K562 (cell line): Measurements from ENCODE around the gene CRLF1. TPM values are rescaled to one million over a fixed set of nuclear protein-coding genes. Genes with fewer than 3 reads are reported as not detected.

Source experiments
- E4F1 ChIP-seq: fragments of 250-450 bp; sonication (Bioruptor Pico); IDR thresholded peaks from 2 replicates; pipeline ENCODE4 v1.5.0; 2021; ENCODE audit warnings: mild to moderate bottlenecking, borderline replicate concordance
- FOXP4 ChIP-seq: sonication (generic); formaldehyde crosslinking; IDR thresholded peaks from 2 replicates; pipeline ENCODE4 v1.8.0; 2022; ENCODE audit warnings: mild to moderate bottlenecking, missing genetic modification reagents, borderline replicate concordance
- GTF2A2 ChIP-seq: IDR thresholded peaks from 2 replicates; pipeline ENCODE4 v1.6.1; 2016; ENCODE audit warnings: mild to moderate bottlenecking, missing genetic modification characterization, missing compliant biosample characterization
- KDM4B ChIP-seq, 2 experiments: fragments of 450-650 bp in 1 of 2; sonication (generic) in 1 of 2; IDR thresholded peaks; 2 replicates each; pipeline ENCODE4 v1.6.1; 2016 to 2017; ENCODE audit warnings: borderline replicate concordance in 2 of 2, antibody characterized with exemption in 1 of 2, low read depth in 1 of 2, mild to moderate bottlenecking in 1 of 2
- KLF16 ChIP-seq: IDR thresholded peaks from 2 replicates; pipeline ENCODE4 v1.6.1; 2016; ENCODE audit warnings: antibody characterized with exemption
- MBD2 ChIP-seq: sonication (generic); IDR thresholded peaks from 2 replicates; pipeline ENCODE4 v1.6.1; 2016; ENCODE audit warnings: low read depth, borderline replicate concordance
- MNT ChIP-seq, 2 experiments: fragments of 450-650 bp; conservative IDR thresholded peaks; 2 replicates each; pipeline ENCODE4 v1.6.1; 2017; ENCODE audit warnings: mild to moderate bottlenecking in 2 of 2, moderate library complexity in 2 of 2
- NBN ChIP-seq: fragments of 450-650 bp; IDR thresholded peaks from 2 replicates; pipeline ENCODE4 v1.6.1; 2016; ENCODE audit warnings: low read depth, mild to moderate bottlenecking
- NCOA2 ChIP-seq, 2 experiments: fragments of 450-650 bp; IDR thresholded peaks; 2 replicates each; pipeline ENCODE4 v1.6.1; 2018; ENCODE audit warnings: mild to moderate bottlenecking in 2 of 2, moderate library complexity in 1 of 2; ENCODE audit not compliant: partially characterized antibody in 2 of 2
- PHF8 ChIP-seq: fragments of 200-600 bp; sonication (generic); IDR thresholded peaks from 2 replicates; pipeline ENCODE4 v1.6.1; 2012; ENCODE audit warnings: mixed run types, mild to moderate bottlenecking, inconsistent platforms, low read length, moderate library complexity, borderline replicate concordance
- POLR2AphosphoS2 ChIP-seq: IDR thresholded peaks from 2 replicates; pipeline ENCODE4 v1.6.1; 2012; ENCODE audit warnings: low read length, improper control_type of control experiment
- PREB ChIP-seq: sonication (generic); formaldehyde crosslinking; IDR thresholded peaks from 2 replicates; pipeline ENCODE4 v1.8.1; 2023; ENCODE audit warnings: mild to moderate bottlenecking, missing genetic modification reagents
- SMARCA4 ChIP-seq: fragments of 450-650 bp; IDR thresholded peaks from 2 replicates; pipeline ENCODE4 v1.6.1; 2016
- TCF7L2 ChIP-seq: fragments of 150-350 bp; IDR thresholded peaks from 2 replicates; pipeline ENCODE4 v1.6.1; 2016; ENCODE audit warnings: low read depth, mild to moderate bottlenecking, low read length, moderate library complexity
- THRB ChIP-seq: fragments of 450-650 bp; formaldehyde crosslinking; conservative IDR thresholded peaks from 2 replicates; pipeline ENCODE4 v1.4.0; 2022; ENCODE audit warnings: mild to moderate bottlenecking, missing genetic modification characterization
- USF1 ChIP-seq: sonication (generic); formaldehyde crosslinking; IDR thresholded peaks from 2 replicates; pipeline ENCODE4 v1.9.0; 2022; ENCODE audit warnings: mild to moderate bottlenecking, missing genetic modification reagents
- YBX1 ChIP-seq: fragments of 450-650 bp; IDR thresholded peaks from 2 replicates; pipeline ENCODE4 v1.7.1; 2016; ENCODE audit warnings: mild to moderate bottlenecking
- ZNF140 ChIP-seq: fragments of 250-450 bp; sonication (Bioruptor Pico); IDR thresholded peaks from 2 replicates; pipeline ENCODE4 v1.8.0; 2021; ENCODE audit warnings: moderate library complexity, mild to moderate bottlenecking, inconsistent platforms
- polyA plus RNA-seq, 8 experiments: library from polyadenylated mRNA; depleted of rRNA in 4 of 8; stranded (reverse) in 5 of 8; unstranded in 3 of 8; fragments of >200 nt; fragmentation: Nextera tagmentation in 2 of 8; fragmentation: Illumina TruSeq in 1 of 8; extraction: Ambion mirVana in 2 of 8; extraction: Trizol in 1 of 8; gene quantifications; 2 replicates each; pipeline versions ENCODE4 v1.2.1 to v1.2.3, GENCODE V29; 2011 to 2014; ENCODE audit warnings: inconsistent platforms in 1 of 8, missing spikeins in 1 of 8
- total RNA-seq, 7 experiments: library from RNA; depleted of rRNA in 6 of 7; stranded (reverse); fragments of >200 nt in 6 of 7; fragmentation: Illumina TruSeq in 2 of 7; extraction: Trizol in 2 of 7; gene quantifications; 2 replicates each; pipeline versions ENCODE4 v1.2.1 to v1.2.3, GENCODE V29; 2011 to 2021; ENCODE audit warnings: low replicate concordance in 1 of 7

Gene CRLF1
- total and polyA plus RNA-seq, 9 of the 15 experiments (the other 6 are each of a cell fraction or from before 2014, with no cell fraction given) = 0.85 to 3.6 (median 1.7) TPM

- TF ChIP-seq PREB (CRISPR knock-in tag) (no peak), E4F1 (CRISPR knock-in tag) (no peak), MNT (conservative IDR thresholded peaks at IDR 0.05) (peak in 1 of 2 experiments; percentile 83; a peak in 2 of 4 replicates), NCOA2 (IDR thresholded peaks at IDR 0.05; ENCODE audit: partially characterized antibody in 2 of 2) (no peak), YBX1 (no peak), SMARCA4 (peak; percentile 98), THRB (no peak), GTF2A2 (tag) (no peak), NBN (peak; percentile 96), MBD2 (peak; percentile 61), USF1 (CRISPR knock-in tag) (no peak), TCF7L2 (no peak), FOXP4 (CRISPR knock-in tag) (no peak), KDM4B (IDR thresholded peaks at IDR 0.05; ENCODE audit: borderline replicate concordance in 2 of 2, low read depth in 1 of 2) (no peak; a peak in 1 of 4 replicates), ZNF140 (CRISPR knock-in tag) (no peak), PHF8 (peak; percentile 33; the same call in 1 of the 2 replicates), KLF16 (peak; percentile 95), POLR2AphosphoS2 (no peak)
These were observed 62.7 kb downstream of the CRLF1 start (continued) for GRCh38 chr19:18543814-18544475.
